Type B pancreatic cell (in vitro differentiated cells): Measurements from ENCODE around the gene TEX51. TPM values are rescaled to one million over a fixed set of nuclear protein-coding genes. Genes with fewer than 3 reads are reported as not detected.

Experiments used
- DNase-seq: peaks from one replicate; pipeline ENCODE4 v3.0.0; 2021; ENCODE audit warnings: mixed read lengths; ENCODE audit not compliant: unreplicated experiment; ENCODE audit errors: extremely low spot score
- H3K27ac Mint-ChIP-seq: 2 replicates; pipeline ENCODE4 v1.8.0; 2021; ENCODE audit warnings: mild to moderate bottlenecking, mixed read lengths
- H3K27me3 Mint-ChIP-seq: 2 replicates; pipeline ENCODE4 v1.8.0; 2021; ENCODE audit warnings: mixed read lengths
- H3K36me3 Mint-ChIP-seq: 2 replicates; pipeline ENCODE4 v1.8.0; 2021; ENCODE audit warnings: mixed read lengths
- H3K4me1 Mint-ChIP-seq: one replicate; pipeline ENCODE4 v1.8.0; 2021; ENCODE audit warnings: mixed read lengths; ENCODE audit not compliant: unreplicated experiment
- H3K4me3 Mint-ChIP-seq: 2 replicates; pipeline ENCODE4 v1.8.0; 2021; ENCODE audit warnings: mild to moderate bottlenecking, mixed read lengths
- H3K9me3 Mint-ChIP-seq: 2 replicates; pipeline ENCODE4 v1.8.0; 2021; ENCODE audit warnings: mixed read lengths
- CTCF ChIP-seq: fragments of 200-600 bp; sonication (generic); conservative IDR thresholded peaks from 2 replicates; pipeline ENCODE4 v1.5.0; 2021; ENCODE audit warnings: antibody characterized with exemption, mild to moderate bottlenecking
- total RNA-seq: library from RNA; stranded (reverse); gene quantifications from 2 replicates; pipeline ENCODE4 v1.2.1, GENCODE V29; 2021; ENCODE audit warnings: low replicate concordance

Gene TEX51
- total RNA-seq, 1 donor from 2014 or later = not detected

DNA sequence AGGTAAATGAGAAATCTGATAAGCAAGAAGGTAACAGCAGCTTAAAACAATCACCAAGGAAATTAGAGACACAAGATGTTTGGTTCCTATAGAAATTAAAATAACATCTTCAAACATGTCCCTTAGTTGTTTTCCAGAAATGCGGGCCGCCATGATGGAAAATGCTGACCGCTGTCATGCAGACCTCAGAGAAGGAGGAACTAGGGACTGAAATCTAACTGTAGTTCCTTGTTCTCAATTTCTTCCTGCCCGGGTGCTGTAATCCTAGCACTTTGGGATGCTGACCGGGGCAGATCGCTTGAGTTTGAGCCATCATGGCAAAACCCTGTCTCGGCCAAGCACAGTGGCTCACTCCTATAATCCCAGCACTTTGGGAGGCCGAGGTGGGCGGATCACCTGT is 51.1 kb downstream of the TEX51 start:
- Mint-ChIP-seq H3K36me3 (no peaks in the 10 kb centered on the region), H3K4me1 (peaks cover 20% of the 10 kb centered on the region), H3K27me3 (no peaks in the 10 kb centered on the region), H3K27ac (no peak overlapping the region), H3K4me3 (no peak overlapping the region), H3K9me3 (no peaks in the 10 kb centered on the region)
- TF ChIP-seq CTCF = no peak
- no peak for DNase-seq

DNA sequence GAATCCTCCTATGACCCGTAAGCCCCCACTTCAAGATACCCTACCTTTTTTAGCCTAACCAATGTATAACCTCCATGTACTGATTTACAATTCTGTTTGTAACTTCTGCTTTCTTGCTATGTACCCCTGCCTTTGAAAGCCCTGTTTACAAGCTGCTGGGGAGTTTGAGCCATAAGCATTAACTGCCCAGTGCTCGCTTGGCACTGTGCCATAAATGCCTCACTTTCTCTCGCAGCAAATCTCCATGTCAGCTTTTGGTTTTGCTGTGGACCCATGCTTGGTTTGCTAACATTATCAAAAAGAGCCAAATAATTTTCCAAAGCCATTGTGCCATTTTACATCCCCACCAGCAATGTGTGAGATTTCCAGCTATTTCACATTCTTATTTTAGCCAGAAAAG is 51.8 kb downstream of the TEX51 start:
- no peaks in the 10 kb centered on the region for H3K9me3 Mint-ChIP-seq
- no peak overlapping the region for H3K4me3 Mint-ChIP-seq
- H3K36me3 Mint-ChIP-seq = no peaks in the 10 kb centered on the region
- no peak overlapping the region for H3K27ac Mint-ChIP-seq
- H3K4me1 Mint-ChIP-seq = peaks cover 20% of the 10 kb centered on the region
- no peak for TF ChIP-seq CTCF
- no peak for DNase-seq
- H3K27me3 Mint-ChIP-seq = no peaks in the 10 kb centered on the region

Other genes starting within 250 kb of the TEX51 start
- 13.3 and 45.5 TPM in 2 replicates for gene GYPC, start 242.7 kb upstream of the TEX51 start, total RNA-seq
- 26.3 and 63.4 TPM in 2 replicates for gene BIN1, start 208.3 kb downstream of the TEX51 start, total RNA-seq